NCI-H1417 (cell line): ENCODE data around the gene TFIP11.
A peak's percentile ranks its signal among the peaks of the same experiment; 100 is the strongest.

ENCODE experiments used
- DNase-seq, 3 experiments: peaks; one replicate each; lab custom pipeline; 2025; lab: John Stamatoyannopoulos, UW

Gene TFIP11

DNA sequence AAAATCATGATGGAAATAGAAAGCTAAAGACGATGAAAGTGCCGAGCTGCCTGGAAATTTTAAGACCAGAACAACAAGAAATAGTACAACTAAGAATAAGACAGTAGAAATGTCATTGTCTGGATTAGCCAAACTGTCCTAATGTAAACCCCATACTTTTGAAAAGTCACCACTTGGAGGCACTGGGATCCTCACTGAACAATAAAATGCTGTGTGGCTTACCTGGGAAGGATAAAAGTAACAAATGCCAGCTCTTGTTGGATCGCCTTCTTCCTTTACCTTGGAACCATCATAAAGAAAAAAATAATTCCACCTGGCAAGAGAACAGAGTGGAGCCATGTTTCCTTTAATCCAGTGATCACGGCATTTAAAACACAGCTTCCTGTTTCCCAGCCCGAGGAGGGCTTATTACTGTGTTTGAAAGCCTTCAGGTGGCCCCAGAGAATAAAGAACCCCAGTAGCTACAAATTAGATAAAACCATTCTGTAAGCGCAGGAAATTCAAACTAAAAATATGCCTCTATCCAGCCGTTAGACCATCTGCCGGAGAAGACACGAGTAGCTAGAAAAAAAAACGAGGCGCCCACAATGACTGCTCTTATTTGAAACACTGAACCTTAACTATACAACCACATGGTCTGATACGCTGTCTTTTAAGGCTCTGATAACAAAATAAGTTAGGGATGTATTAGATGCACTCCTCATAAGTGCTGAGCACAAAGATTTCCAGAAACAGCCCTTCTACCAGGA, 33.1 kb downstream of the TFIP11 start:
- DNase-seq: peak in 1 of 3 experiments; percentile 41

DNA sequence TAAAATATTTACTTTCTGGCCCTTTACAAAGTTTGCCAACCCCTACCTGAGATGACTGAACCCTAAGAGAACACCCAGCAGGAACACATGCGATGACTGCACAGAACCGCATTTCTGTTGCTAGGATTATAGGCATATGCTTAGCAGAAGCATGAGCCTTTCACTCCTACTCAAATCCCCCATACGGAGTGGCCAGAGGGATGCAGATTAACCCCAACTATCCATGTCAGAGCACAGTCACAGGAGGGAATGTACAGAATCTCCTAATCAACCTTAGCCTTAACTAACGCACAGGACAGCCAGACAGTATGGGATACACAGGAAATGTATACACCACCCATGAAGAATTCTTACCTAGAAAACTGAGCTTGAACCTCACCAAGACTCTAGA, 34.9 kb downstream of the TFIP11 start:
- DNase-seq: no peak

DNA sequence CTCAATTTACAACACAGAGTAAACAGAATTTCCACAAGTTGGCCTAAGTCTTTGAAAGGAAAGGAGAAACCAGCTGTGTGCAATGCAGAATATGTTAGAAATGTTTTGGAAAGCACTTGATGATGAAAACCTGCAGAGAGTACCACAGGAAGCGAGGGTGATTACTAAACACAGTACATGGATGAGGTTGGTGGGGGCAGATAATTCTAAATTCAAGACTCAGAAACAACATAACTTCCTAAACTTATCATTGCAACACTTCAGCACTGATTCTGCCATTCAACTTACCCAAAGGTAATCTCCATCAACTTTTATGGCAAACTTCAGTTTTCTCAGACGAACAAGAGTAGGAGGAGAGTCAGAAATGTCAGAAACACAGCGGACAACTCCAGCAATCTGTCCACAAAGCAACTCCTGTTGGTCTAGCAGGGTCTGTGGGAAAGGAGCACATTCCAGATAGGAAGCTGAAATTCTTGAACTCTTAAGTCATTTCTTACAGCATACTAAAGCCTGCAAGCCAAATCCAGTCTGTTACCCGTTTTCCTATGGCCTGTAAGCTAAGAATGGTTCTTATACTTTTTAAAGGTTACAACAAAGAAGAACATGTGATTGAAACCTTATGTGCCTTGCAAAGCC, 35.5 kb downstream of the TFIP11 start:
- no peak for DNase-seq

DNA sequence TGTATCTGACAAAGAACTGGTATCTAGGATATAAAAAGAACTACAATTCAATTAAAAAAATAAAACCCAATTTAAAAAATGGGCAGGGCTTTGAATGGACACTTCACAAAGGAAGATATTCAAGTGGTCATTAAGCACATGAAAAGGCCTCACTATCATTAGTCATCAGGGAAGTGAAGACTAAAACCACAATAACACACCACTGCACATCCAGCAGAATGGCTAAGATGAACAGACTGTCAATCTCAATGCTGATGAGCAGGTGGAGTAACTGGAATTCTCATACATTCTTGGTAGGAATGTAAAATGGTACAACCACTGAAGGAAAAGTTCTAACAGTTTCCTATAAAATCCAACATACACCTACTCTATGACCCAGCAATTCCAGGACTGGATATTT, 37.6 kb downstream of the TFIP11 start:
- peak in 1 of 3 experiments; percentile 7 for DNase-seq

DNA sequence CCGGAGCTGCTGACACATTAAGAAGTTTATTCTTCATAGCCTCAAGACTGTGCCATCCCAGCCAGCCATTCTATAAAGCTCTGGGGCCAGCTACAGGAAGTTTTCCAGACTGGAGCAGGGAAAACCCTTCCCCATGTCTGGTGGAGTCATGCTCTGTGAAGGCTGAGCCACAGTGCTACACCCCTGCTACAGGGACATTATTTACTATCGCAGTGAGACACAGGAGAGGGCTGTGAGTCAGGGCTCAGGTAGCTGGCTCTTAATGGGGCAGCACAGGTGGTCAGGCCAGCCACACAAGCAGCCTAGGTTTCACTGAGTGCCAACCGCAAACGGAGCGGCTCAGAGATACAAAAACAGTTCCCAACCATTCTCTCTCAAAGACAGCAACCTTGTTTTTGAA, 40.8 kb downstream of the TFIP11 start:
- DNase-seq: no peak

DNA sequence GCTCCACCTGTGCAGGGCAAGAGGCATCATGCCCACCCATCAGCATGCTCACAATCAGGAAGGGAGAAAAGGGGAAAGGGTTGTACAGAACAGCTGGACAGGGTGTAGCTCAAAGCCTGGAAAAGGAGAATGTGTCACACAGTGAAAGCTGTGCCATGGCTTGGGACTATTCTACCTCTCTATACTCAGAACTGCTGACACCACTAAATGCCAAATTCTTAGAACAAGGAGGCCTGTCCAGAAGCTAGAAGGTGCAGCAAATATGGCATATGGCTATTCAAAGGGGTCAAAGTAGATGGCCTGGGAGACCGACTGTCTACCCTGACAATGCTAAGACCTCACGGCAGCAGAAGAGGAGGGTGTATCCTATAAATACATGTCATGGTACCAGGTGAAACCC, 41.5 kb downstream of the TFIP11 start:
- no peak for DNase-seq

DNA sequence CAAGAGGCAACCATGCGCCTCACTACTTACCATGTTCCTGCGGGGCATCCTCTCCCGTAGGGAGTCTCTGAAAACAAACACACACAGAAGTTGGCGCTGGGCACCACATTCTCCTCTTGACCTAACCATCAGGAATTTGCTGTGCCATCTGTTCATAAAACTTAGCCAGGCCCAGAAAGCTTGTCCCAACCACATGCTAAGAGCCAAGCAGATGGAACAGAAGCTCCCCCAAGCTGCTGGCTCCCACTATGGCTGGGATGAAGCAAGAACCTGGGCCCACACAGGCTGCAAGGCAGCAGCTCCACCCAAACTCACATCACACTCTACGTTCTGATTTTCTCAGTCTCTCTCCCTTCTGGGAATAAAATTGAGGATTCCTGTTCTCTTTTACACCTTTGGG, 46.1 kb downstream of the TFIP11 start:
- no peak for DNase-seq

DNA sequence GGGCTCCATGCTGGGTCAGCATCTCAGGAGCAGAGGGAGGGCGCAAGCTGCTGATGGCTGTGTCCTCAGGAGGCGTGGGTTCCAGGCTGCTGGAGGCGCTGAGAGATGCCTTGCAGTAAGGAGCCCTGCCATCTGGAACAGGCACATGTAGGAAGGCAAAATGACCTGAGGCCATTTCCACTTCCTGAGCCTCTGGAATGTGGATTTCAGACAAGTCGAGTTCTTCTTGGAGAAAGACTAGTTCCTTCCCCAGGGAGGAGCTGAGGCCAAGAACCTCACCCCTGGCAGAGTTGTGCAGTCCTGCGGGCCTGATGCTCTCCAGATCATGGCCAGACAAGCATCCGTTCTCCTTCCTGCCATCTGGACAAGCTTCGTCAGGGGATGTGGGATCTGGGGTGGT, 48.0 kb downstream of the TFIP11 start:
- no peak for DNase-seq

DNA sequence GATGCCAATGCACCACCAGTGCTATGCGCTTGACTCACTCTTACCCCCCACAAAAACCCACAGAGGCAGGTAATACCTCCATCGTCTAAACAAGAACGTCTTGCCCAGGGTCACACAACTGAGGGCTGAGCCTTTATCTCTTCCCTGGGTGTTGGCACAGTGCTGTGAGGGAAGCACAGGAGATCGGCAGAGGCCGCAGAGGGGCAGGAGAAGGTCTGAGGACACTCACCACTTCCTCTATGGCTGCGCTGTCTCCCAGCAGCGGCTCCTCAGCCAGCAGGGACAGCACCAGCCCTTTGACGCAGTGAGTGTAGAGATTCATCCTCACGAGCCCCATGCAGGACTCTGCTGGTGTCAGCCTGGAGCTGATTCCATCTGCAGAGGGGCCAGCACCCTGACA, 48.6 kb downstream of the TFIP11 start:
- no peak for DNase-seq

DNA sequence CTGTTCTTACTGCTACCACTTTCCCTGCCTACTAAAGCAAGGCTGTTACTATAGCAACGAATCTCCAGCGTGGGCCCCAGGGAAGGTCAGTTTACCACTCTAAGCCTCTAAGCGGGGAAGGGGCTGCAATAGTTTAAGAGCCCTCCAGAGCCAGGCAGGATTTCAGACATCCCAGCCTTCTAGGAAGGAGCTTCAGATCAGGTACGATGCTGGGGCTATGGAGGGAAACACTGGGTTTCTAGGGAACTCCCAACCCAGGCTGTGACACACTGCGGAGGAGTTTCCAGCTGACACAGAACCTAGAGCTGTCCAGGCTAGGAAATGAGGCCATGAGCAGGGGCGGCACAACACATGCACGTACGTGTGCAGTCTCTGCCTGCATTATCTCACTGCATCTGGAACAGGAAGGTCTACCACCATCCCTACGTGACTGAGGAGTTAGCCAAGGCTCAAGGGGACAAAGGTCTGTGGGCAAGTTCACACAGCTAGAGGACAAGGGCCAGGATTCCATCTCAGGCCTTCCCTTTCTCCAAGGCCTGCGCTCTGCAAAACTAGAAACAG, 49.1 kb downstream of the TFIP11 start:
- DNase-seq: peak in 1 of 3 experiments; percentile 18

DNA sequence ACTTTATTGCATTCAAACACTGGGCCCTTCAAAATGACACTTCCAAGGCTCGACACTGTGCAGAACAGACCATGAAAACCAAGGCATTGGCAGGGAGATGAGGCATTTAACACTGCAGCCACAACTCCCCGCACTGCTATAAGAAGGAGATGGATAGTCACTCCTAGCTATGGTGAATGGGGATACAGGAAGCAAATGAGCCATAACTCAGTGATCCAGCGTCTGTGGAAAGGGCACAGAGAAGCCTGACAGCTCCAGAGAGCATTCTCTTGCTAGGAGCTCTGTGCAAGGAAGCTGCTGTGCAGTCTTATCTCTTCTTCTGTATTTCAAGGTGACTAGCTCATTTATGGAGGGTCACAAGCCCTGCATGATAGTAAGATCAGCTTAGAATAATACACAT, 49.6 kb downstream of the TFIP11 start:
- no peak for DNase-seq

DNA sequence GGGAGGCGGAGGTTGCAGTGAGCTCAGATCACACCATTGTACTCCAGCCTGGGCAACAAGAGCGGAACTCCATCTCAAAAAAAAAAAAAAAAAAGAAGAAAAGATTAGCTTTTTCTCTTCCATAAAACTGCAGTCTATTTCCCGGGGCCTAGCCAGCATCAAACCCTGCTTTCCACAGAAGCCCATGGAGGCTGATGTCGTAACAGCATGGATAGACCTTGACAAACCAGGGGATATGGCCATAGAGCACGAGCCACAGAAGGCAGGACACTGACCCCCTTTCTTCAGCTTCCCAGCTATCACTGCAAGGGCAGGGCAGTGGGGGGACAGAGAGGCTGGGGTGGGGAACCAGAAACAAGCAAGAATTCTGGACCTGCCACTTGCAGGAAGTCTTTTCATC, 50.2 kb downstream of the TFIP11 start:
- no peak for DNase-seq

DNA sequence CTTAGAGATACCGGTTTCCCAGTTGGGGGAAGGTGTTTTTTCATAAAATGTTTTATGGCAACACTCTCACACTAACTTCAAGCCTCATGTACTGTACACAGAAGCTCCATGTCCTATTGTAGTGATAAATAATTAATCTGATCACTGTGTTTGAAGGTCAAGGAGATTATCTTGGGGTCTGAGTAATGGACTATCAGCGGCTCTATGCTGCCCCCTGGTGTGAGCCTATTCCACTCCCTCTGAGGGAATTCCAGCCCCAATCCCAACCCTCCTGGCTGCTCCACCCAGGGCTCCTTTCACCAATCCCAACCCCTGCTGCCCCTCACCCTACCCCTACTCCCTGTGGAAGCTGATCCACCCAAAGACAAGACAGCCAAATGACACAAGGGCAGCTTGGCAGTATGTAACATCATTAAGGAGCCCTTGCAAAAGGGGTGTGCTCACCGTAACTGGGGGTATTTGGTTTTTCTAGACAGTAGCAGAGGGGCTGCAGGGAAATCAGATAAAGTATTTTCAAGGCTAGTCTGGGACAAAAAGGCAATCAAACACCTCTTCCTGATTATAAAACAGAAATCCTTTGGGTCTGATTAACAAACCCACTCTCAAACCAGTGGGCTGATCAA, 51.0 kb downstream of the TFIP11 start:
- peak; percentile 6 to 59 (median 51) for DNase-seq

DNA sequence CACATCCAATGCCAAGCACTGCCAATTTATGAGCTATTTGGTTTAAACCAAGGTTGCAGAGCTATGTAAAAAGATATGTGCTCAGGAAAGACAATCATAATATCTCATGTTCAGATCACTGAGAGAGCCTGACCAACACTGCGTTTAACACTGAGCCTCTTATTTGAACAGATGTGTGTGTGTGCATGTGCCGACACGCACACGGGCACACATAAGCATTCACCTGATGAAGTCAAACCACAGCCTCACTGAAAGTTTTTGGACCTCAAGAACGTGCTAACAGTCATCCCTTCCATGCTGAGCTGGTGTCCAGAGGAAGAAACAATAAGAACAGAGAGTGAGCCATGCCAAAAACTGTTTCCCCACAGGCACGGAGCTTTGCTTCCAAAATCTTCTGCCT, 52.1 kb downstream of the TFIP11 start:
- DNase-seq: no peak

DNA sequence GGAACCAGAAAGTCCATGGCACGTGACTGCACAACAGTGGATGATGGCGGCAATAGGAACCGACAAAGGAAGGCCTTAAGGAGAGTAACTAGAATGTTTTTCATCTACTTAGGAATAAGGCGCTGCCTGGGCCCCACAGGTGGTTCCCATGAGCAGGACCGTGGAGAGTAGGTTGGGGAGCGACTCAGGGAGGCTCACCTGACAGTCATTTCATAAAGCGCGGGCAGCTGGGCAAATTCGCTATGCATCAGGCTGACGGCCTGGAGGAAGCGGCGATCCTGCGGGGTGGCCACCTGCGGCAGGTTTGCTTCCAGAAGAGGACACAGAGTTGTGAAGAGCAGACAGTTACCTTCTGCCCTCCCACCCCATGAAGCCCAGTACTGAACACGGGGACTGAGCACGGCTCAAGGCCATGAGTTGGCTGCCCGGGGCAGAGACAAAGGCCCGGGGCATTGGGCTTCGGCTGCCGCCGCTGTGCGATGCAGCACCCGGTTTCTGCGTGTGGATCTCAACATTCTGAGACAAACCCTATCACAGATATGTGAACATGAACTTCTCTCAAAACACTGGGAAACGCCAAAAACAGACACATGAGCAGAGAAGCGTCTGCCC, 54.5 kb downstream of the TFIP11 start:
- DNase-seq: no peak

DNA sequence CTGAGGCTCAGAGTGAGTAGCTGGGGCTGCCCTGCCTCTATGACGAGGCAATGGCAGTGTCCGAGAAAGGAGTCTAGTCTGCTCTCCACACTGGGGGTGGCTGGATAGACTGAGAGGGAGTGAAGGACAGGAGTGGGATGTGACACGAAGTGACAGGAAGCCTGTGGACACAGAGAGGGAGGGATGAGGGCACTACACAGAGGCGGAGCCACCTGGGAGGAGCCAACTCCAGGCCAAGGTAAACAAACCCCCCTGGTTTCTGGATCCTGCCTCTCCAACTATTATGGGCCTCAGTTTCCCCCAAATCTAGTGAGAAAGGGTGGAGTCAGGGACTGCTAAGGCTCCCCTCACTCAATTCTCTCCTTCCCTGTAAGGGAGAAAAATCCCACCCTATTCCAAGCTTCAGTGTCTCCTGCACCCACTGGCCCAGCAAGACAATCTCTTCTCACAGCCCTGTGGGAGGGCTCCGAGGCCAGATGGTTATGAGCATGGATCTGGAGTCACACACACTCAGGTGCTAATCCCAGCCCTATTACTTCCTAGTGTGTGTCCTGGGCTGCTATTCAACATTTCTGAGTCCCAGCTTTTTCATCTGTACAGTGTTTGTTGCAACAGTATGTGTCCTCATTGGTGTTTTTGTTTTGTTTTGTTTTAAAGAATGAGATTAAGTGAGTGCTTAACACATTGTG, 58.3 kb downstream of the TFIP11 start:
- DNase-seq: no peak

DNA sequence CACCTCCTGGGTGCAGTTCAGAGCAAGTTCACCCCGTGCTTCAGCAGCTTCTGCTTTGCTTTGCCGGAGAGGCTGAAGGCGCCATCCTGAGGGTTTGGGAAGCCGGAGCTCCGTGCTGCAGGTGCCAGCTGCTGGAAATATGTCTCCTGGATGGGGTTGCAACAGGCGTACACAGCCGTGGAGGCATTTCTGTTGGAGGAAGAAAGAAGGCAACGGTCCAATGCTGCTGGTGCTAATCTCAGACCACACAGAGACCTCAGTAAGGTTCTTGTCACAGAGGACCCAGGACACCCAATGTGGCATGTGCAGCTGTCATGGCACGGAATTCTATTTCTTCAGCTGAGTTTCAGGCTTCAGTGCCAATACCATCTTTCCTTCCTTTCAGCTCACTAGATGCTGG, 59.1 kb downstream of the TFIP11 start:
- no peak for DNase-seq

DNA sequence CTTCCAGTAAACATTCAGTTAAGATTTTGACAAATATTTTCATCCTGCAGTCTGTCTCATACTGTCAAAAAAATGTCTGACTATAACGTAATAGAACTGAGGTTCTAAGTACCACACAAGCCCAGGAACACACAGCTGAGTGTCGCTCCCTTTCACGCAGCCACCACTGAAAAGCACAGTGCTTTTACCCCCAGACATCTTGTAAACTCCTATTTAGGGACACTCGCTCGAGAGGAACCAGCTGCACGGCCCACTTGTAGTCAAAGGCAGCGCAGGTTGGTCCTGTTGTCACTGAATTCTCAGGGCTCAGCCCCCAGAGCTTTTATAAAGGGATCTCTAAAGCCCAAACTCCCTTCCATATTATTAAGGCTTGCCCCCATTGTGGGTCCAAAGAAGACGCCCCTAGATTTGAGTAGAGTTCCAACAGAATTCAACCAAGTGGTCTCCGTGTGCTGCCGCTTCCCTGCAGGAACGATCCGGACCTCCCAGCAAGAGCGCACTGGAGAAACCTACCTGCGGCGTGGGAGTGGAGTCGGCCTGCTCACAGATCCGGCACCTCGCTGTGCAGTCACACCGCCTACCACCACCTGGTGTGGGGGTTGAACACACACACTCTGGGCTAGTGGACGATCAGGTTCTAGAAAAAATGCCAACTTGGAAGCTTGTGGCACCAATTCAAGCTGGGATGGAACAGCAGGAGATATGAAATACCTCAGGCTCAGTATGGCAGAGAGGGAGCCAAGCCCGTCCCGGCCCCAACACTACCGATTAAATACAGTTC, 59.8 kb downstream of the TFIP11 start:
- no peak for DNase-seq

DNA sequence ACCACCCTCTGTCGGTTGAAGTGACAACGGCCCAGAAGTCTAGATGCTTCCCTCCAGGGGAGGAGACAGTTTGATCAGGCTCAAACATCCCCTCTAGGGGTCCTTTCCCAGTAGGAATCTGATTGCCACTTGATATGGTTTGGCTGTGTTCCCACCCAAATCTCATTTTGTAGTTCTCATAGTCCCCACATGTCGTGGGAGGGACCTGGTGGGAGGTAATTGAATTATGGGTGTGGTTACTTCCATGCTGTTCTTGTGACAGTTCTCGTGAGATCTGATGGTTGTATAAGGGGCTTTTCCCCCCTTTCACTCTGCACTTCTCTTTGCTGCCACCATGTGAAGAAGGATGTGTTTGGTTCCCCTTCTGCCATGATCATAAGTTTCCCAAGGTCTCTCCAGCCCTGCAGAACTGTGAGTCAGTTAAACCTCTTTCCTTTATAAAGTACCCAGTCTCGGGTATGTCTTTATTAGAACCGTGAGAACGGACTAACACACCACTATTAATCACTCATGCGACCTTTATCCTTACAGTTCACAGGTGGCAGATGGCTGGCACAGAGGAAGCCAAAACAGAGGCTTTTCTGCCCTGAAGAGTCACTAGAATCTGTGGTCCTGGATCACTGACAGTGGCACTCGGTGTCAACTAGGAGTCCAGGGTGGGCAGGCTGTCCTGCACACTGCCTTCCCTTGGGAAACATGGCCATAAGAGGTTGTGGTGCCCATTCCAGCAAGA, 61.7 kb downstream of the TFIP11 start:
- no peak for DNase-seq

DNA sequence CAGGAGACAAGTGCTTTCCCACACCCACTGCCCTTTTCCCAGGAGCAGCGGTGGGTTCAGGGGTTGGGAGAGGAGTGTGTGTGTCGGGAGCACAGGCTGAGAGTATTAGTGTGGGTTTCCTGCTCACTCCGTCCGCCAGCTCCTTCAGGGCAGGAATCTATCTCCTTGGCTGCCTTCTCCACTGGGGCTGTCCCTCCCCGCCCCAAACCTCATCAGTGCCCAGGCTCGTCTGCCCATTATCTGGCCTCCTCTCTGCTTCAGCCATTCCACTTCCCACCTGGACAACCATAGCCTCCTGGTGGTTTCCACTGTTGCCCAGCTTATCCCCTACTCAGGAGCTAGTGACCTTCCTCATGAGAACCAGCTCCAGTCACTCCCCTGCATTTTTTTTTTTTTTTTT, 63.3 kb downstream of the TFIP11 start:
- no peak for DNase-seq

DNA sequence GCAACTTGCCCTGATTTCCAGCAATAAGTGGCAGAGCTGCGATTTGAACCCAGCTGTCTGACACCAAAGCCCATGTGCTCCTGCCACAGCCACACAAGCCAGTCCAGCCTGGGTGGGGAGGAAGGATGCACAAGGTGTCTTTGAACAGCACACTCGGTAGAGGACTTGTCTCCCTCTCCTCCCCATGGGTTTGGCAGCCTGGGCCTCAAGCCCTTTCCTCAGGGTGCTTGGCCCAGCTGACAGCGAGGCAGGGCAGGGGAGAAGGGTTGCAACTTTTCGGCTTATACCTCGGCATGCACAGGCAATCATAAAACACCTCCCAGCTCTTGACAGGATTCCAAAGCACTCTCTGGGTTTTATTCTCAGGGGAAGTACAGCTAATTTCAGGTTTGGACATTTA, 63.9 kb downstream of the TFIP11 start:
- no peak for DNase-seq
